HFFc6 (cell line): Measurements from ENCODE around the gene SNX18. TPM values are rescaled to one million over a fixed set of nuclear protein-coding genes. Genes with fewer than 3 reads are reported as not detected.

ENCODE experiments used
- DNase-seq: peaks from one replicate; pipeline ENCODE4 v3.0.0-alpha.2; 2018
- H3K27ac Mint-ChIP-seq: 2 replicates; pipeline ENCODE4 v1.8.0; 2020; ENCODE audit warnings: mild to moderate bottlenecking, mixed read lengths
- H3K27me3 Mint-ChIP-seq: 2 replicates; pipeline ENCODE4 v1.8.0; 2021; ENCODE audit warnings: mild to moderate bottlenecking, moderate library complexity, mixed read lengths; ENCODE audit not compliant: insufficient read depth
- H3K36me3 Mint-ChIP-seq: 2 replicates; pipeline ENCODE4 v1.8.0; 2021; ENCODE audit warnings: low read depth, mixed read lengths
- H3K4me1 Mint-ChIP-seq: 2 replicates; pipeline ENCODE4 v1.8.0; 2020; ENCODE audit warnings: low read depth, mixed read lengths
- H3K4me3 Mint-ChIP-seq: 2 replicates; pipeline ENCODE4 v1.8.0; 2020; ENCODE audit warnings: mild to moderate bottlenecking, moderate library complexity, mixed read lengths
- H3K9me3 Mint-ChIP-seq: 2 replicates; pipeline ENCODE4 v1.8.0; 2020; ENCODE audit warnings: mild to moderate bottlenecking, mixed read lengths
- total RNA-seq, 6 experiments: library from RNA; stranded (reverse); fragmentation: NEBNext Ultra II Directional; extraction: Animal tissue kit (Norgen Biotek cat#: 25700); gene quantifications; 2 replicates in 1 of 6; 3 replicates in 5 of 6; pipeline ENCODE4 v1.2.3, GENCODE V29; 2021
- TF ChIP-seq, protein P1 (sequence below): fragments of 200-600 bp; sonication (generic); IDR thresholded peaks from 2 replicates; pipeline ENCODE4 v1.5.0; 2021; ENCODE audit warnings: antibody characterized with exemption, mild to moderate bottlenecking

Gene SNX18
- total RNA-seq, 6 experiments from 2014 or later = 32.8 to 47.3 (median 39.7) TPM

- Mint-ChIP-seq H3K27me3 (no peaks in the 10 kb centered on the region), H3K9me3 (no peaks in the 10 kb centered on the region), H3K4me1 (peaks cover 32% of the 10 kb centered on the region), H3K36me3 (peaks cover 20% of the 10 kb centered on the region), H3K4me3 (no peak overlapping the region), H3K27ac (no peak overlapping the region)
- TF ChIP-seq, protein P1, sequence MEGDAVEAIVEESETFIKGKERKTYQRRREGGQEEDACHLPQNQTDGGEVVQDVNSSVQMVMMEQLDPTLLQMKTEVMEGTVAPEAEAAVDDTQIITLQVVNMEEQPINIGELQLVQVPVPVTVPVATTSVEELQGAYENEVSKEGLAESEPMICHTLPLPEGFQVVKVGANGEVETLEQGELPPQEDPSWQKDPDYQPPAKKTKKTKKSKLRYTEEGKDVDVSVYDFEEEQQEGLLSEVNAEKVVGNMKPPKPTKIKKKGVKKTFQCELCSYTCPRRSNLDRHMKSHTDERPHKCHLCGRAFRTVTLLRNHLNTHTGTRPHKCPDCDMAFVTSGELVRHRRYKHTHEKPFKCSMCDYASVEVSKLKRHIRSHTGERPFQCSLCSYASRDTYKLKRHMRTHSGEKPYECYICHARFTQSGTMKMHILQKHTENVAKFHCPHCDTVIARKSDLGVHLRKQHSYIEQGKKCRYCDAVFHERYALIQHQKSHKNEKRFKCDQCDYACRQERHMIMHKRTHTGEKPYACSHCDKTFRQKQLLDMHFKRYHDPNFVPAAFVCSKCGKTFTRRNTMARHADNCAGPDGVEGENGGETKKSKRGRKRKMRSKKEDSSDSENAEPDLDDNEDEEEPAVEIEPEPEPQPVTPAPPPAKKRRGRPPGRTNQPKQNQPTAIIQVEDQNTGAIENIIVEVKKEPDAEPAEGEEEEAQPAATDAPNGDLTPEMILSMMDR = no peak
- no peak for DNase-seq
These were observed 22.7 kb downstream of the SNX18 start for GRCh38 chr5:54540286-54540685.

- H3K27me3 Mint-ChIP-seq = no peaks in the 10 kb centered on the region
- H3K4me3 Mint-ChIP-seq = no peak overlapping the region
- peaks cover 30% of the 10 kb centered on the region for H3K4me1 Mint-ChIP-seq
- H3K27ac Mint-ChIP-seq = no peak overlapping the region
- TF ChIP-seq, protein P1 = no peak
- no peaks in the 10 kb centered on the region for H3K9me3 Mint-ChIP-seq
- no peak for DNase-seq
- H3K36me3 Mint-ChIP-seq = peaks cover 18% of the 10 kb centered on the region
These were observed 24.5 kb downstream of the SNX18 start for GRCh38 chr5:54541823-54542783.

- peaks cover 24% of the 10 kb centered on the region for H3K36me3 Mint-ChIP-seq
- no peaks in the 10 kb centered on the region for H3K9me3 Mint-ChIP-seq
- TF ChIP-seq, protein P1 = no peak
- no peaks in the 10 kb centered on the region for H3K27me3 Mint-ChIP-seq
- DNase-seq = no peak
- H3K4me3 Mint-ChIP-seq = no peak overlapping the region
- peaks cover 29% of the 10 kb centered on the region for H3K4me1 Mint-ChIP-seq
- H3K27ac Mint-ChIP-seq = no peak overlapping the region
These were observed 26.5 kb downstream of the SNX18 start for GRCh38 chr5:54544044-54544443.

GRCh38 chr5:54545796-54546195 lies 28.2 kb downstream of the SNX18 start:
- Mint-ChIP-seq H3K4me3 (no peak overlapping the region), H3K36me3 (peaks cover 32% of the 10 kb centered on the region), H3K4me1 (peaks cover 29% of the 10 kb centered on the region), H3K27me3 (no peaks in the 10 kb centered on the region), H3K9me3 (no peaks in the 10 kb centered on the region), H3K27ac (no peak overlapping the region)
- TF ChIP-seq, protein P1 = no peak
- no peak for DNase-seq

GRCh38 chr5:54547711-54548250 lies 30.2 kb downstream of the SNX18 start:
- no peak overlapping the region for H3K4me3 Mint-ChIP-seq
- peak overlapping the region; percentile 37; the same call in 1 of the 2 replicates for H3K27ac Mint-ChIP-seq
- H3K36me3 Mint-ChIP-seq = peaks cover 48% of the 10 kb centered on the region
- peak; percentile 53 for DNase-seq
- peaks cover 29% of the 10 kb centered on the region for H3K4me1 Mint-ChIP-seq
- no peaks in the 10 kb centered on the region for H3K9me3 Mint-ChIP-seq
- TF ChIP-seq, protein P1 = no peak
- H3K27me3 Mint-ChIP-seq = no peaks in the 10 kb centered on the region
